ENCODE results near the gene PLCB1.

DNA sequence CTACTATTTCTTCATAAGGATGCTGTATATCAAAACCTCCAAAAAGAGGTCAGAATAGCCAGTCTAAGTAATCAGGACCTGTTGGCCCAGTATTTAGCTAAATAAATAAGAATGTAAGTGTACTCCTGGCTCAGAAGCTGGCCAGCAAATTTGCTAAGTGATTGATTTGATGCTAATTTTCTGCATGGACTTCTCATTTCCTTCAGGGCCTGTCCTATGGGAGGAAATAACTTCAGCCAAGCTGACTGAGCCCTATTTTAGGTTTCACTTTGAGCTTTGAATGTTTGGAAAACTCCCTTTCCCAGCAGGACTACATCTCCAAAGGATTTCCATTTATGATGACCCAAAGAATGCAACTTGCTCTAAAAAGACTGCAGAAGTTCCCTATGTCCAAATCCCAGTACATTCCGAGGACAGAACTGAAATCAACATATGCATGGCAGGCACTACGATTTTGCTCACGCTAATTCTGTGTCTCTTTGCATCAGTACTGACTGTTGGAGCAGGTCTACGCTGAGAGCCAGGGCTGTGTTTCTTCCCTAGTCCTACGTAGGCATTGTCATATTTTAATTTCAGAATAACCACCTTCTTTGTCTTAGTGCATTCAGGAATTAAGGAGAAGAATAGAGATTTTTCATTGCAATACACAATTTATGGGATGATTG is 495.4 kb downstream of the PLCB1 start:
- TF ChIP-seq EZH2 (IDR thresholded peaks at IDR 0.05): no peak
- TF ChIP-seq POLR2AphosphoS5 (IDR thresholded peaks at IDR 0.05; ENCODE audit: borderline replicate concordance, low read depth, low read length): no peak

Measured in SK-N-MC (cell line).